ENCODE measurements around the gene CBLN1.

The CBLN1 gene

GRCh38 chr16:49284962-49285361, 3.3 kb upstream of the CBLN1 start:
- Mint-ChIP-seq H3K4me3 (no peak overlapping the region), H3K27me3 (ENCODE audit: low read depth) (peaks cover 92% of the 10 kb centered on the region), H3K36me3 (ENCODE audit: low read depth) (no peaks in the 10 kb centered on the region), H3K27ac (no peak overlapping the region), H3K4me1 (peaks cover 11% of the 10 kb centered on the region), H3K9me3 (no peaks in the 10 kb centered on the region)
- TF ChIP-seq, protein P1, sequence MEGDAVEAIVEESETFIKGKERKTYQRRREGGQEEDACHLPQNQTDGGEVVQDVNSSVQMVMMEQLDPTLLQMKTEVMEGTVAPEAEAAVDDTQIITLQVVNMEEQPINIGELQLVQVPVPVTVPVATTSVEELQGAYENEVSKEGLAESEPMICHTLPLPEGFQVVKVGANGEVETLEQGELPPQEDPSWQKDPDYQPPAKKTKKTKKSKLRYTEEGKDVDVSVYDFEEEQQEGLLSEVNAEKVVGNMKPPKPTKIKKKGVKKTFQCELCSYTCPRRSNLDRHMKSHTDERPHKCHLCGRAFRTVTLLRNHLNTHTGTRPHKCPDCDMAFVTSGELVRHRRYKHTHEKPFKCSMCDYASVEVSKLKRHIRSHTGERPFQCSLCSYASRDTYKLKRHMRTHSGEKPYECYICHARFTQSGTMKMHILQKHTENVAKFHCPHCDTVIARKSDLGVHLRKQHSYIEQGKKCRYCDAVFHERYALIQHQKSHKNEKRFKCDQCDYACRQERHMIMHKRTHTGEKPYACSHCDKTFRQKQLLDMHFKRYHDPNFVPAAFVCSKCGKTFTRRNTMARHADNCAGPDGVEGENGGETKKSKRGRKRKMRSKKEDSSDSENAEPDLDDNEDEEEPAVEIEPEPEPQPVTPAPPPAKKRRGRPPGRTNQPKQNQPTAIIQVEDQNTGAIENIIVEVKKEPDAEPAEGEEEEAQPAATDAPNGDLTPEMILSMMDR (IDR thresholded peaks at IDR 0.05; ENCODE audit: unreplicated experiment in 3 of 3), result no peak

GRCh38 chr16:49283376-49284049, 1.9 kb upstream of the CBLN1 start:
- TF ChIP-seq, protein P1 (IDR thresholded peaks at IDR 0.05; ENCODE audit: unreplicated experiment in 3 of 3), result no peak
- H3K36me3 Mint-ChIP-seq (ENCODE audit: low read depth), result no peaks in the 10 kb centered on the region
- H3K4me1 Mint-ChIP-seq, result peaks cover 11% of the 10 kb centered on the region
- H3K9me3 Mint-ChIP-seq, result no peaks in the 10 kb centered on the region
- peak overlapping the region; percentile 38 to 59 (median 55) for H3K4me3 Mint-ChIP-seq
- no peak overlapping the region for H3K27ac Mint-ChIP-seq
- peaks cover 92% of the 10 kb centered on the region for H3K27me3 Mint-ChIP-seq (ENCODE audit: low read depth)

DNA sequence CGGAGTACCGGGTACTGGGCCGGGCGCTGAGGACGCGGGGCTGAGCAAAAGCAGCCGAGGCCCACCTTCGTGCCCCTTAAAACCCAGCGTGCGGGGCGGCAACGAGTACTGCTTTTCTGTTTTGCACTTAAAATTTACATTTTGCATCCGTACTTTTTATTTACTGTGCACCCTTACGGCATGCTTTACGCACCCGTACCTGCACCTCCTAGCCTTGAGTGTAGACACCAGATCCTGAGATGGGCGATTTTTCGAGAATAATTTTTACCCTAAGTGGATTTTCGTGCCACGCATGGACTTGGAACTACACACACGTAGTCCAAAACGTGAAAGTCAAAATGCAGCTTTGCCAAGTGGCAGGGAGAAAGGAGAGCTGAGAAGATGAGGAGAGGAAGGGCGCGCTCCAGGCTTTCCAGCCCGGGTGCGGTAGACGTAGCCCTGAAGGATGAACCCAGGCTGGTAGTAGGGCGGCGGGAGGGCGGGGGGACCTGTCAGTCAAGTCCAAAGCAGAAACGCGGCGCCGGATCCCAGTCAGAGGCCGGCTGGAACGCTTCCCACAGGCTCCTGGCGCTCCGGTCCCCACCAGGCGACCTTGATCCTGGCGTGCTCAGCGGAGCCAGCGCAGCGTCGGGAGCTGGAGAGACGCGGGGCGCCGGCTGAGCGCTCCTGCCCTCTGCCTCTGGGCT, 1.2 kb upstream of the CBLN1 start:
- Mint-ChIP-seq H3K36me3 (ENCODE audit: low read depth) (no peaks in the 10 kb centered on the region), H3K9me3 (no peaks in the 10 kb centered on the region), H3K27ac (no peak overlapping the region), H3K27me3 (ENCODE audit: low read depth) (peaks cover 94% of the 10 kb centered on the region), H3K4me1 (peaks cover 11% of the 10 kb centered on the region), H3K4me3 (peak overlapping the region; percentile 64 to 73 (median 73))
- TF ChIP-seq, protein P1 (IDR thresholded peaks at IDR 0.05; ENCODE audit: unreplicated experiment in 3 of 3), result no peak

DNA sequence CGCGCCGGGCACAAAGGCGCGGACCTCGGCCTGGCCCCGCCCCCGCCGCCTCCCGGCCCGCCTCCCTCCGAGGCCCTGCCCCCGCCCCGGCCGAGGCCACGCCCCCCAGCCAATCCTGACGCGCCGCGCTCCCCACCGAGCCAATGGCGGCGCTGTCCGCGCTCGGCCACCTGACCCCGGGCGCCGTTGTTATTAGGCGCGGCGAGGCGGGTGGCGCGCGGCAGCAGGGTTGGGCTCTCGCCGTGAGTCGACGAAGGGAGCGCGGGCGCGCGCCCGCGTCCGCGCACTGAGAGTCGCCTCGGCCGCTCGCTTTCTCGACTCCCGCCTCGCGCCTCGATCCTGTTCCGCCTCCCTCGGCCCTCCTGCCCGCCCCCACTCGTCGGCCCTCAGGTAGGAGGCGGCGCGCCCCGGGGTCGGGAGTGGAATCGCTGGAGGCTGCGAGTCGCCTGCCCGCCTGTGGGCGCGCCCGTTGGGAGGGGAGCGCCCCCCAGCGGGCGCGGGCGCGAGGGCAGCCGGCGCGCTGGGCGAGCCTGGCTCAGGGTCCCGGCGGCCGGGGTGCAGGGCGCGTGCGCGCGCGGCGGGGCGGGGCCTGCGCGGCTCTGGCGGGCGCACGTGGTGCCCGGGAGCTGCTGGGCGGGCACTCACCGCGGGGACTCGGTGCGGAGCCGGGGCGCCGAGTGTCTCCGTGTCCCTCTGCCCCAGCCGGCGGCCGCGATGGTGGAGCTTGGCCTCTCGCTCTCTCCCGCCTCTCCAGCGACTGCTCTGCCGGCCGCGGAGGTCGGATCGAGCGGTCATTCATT, 405 bp upstream of the CBLN1 start:
- peak overlapping the region; percentile 66 to 73 (median 73) for H3K4me3 Mint-ChIP-seq
- peaks cover 94% of the 10 kb centered on the region for H3K27me3 Mint-ChIP-seq (ENCODE audit: low read depth)
- peaks cover 11% of the 10 kb centered on the region for H3K4me1 Mint-ChIP-seq
- no peaks in the 10 kb centered on the region for H3K36me3 Mint-ChIP-seq (ENCODE audit: low read depth)
- no peaks in the 10 kb centered on the region for H3K9me3 Mint-ChIP-seq
- H3K27ac Mint-ChIP-seq, result no peak overlapping the region
- TF ChIP-seq, protein P1 (IDR thresholded peaks at IDR 0.05; ENCODE audit: unreplicated experiment in 3 of 3), result peak; percentile 43 to 59 (median 48)

GRCh38 chr16:49280841-49281371, 732 bp downstream of the CBLN1 start:
- H3K36me3 Mint-ChIP-seq (ENCODE audit: low read depth), result no peaks in the 10 kb centered on the region
- peaks cover 94% of the 10 kb centered on the region for H3K27me3 Mint-ChIP-seq (ENCODE audit: low read depth)
- H3K9me3 Mint-ChIP-seq, result no peaks in the 10 kb centered on the region
- H3K27ac Mint-ChIP-seq, result no peak overlapping the region
- TF ChIP-seq, protein P1 (IDR thresholded peaks at IDR 0.05; ENCODE audit: unreplicated experiment in 3 of 3), result no peak
- H3K4me1 Mint-ChIP-seq, result peaks cover 11% of the 10 kb centered on the region
- H3K4me3 Mint-ChIP-seq, result peak overlapping the region; percentile 72 to 78 (median 77)

All from nephron (organoid).